Ovary (tissue), 3 donors: ENCODE results near the gene MIER2.

Experiments used
- POLR2A ChIP-seq: fragments of 450-650 bp; IDR thresholded peaks from one replicate; pipeline ENCODE4 v1.6.1; 2017; ENCODE audit warnings: antibody characterized with exemption, mild to moderate bottlenecking, moderate library complexity
- TF ChIP-seq, protein P1 (sequence below), 3 donors: fragments of 450-650 bp in 2 of 3; fragments of 200-600 bp in 1 of 3; IDR thresholded peaks; one replicate each; pipeline versions ENCODE4 v1.5.1 to v1.8.0; 2016 to 2022; ENCODE audit warnings: antibody characterized with exemption in 3 of 3, mild to moderate bottlenecking in 1 of 3
- donor health status: DM: no; HTN: no; CAD: no.

DNA sequence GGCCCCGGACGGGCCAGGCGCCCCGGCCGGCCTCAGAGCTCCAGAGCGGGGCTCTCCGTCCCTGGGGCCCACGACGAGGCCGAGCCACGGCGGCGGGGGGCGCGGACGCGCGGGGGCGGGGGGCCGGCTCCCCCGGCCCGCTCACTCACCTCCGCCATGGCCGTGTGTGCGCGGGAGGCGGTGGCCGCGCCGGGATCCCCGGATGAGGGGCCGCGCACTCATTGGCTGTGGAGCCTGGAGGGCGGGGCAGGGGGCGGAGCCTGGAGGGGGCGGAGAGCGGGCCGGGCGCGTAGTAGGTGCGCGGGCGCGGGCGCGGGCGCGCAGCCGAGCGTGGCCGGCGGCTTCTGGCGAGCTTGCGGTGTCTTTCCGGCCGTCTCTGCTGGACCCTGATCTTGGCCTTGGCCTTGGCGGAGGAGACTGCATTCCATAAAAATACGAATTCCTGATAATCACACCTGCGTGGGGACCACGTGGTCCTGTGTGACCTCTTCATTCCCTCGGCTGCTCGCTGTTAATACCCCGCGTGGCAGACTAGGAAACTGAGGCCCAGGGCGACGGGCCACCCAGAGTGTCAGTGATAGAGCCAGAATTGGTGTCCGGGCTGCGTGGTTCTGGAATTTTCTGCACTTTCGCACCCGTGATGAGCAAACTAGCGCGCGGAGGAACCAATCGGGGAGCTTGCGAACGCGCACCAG is at the start of gene MIER2:
- TF ChIP-seq, protein P1, sequence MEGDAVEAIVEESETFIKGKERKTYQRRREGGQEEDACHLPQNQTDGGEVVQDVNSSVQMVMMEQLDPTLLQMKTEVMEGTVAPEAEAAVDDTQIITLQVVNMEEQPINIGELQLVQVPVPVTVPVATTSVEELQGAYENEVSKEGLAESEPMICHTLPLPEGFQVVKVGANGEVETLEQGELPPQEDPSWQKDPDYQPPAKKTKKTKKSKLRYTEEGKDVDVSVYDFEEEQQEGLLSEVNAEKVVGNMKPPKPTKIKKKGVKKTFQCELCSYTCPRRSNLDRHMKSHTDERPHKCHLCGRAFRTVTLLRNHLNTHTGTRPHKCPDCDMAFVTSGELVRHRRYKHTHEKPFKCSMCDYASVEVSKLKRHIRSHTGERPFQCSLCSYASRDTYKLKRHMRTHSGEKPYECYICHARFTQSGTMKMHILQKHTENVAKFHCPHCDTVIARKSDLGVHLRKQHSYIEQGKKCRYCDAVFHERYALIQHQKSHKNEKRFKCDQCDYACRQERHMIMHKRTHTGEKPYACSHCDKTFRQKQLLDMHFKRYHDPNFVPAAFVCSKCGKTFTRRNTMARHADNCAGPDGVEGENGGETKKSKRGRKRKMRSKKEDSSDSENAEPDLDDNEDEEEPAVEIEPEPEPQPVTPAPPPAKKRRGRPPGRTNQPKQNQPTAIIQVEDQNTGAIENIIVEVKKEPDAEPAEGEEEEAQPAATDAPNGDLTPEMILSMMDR (IDR thresholded peaks at IDR 0.05) = no peak
- TF ChIP-seq POLR2A = no peak
